DND-41 (cell line): Measurements from ENCODE around the gene SEL1L.

Source experiments
- CTCF ChIP-seq: IDR thresholded peaks from 2 replicates; pipeline ENCODE4 v1.5.1; 2012; ENCODE audit warnings: borderline replicate concordance, low read length, moderate library complexity, mild to moderate bottlenecking; ENCODE audit not compliant: poor library complexity, severe bottlenecking; ENCODE audit errors: extremely low read depth
- EZH2 ChIP-seq: IDR thresholded peaks from 3 replicates; pipeline ENCODE4 v1.6.1; 2012; ENCODE audit warnings: borderline replicate concordance, low read depth, mild to moderate bottlenecking, moderate library complexity, low read length, inconsistent platforms; ENCODE audit not compliant: severe bottlenecking

GRCh38 chr14:81516986-81517797, 16.5 kb downstream of the SEL1L start:
- TF ChIP-seq EZH2 (no peak), CTCF (no peak)
